ENCODE data around the gene TEX261.

TEX261 gene

GRCh38 chr2:70987386-70987785 lies 7.3 kb downstream of the TEX261 start:
- Histone ChIP-seq H3K9ac (ENCODE audit: low read length) (no peak overlapping the region), H3K9me3 (ENCODE audit: control insufficient read depth, insufficient read depth, low read depth, low read length) (no peaks in the 10 kb centered on the region), H3K4me3 (ENCODE audit: low read depth, low read length) (no peak overlapping the region), H3K4me1 (ENCODE audit: control insufficient read depth, insufficient read depth, low read length) (peaks cover 3% of the 10 kb centered on the region; the same call in 1 of the 2 replicates), H3K36me3 (ENCODE audit: control insufficient read depth, insufficient read depth, low read length) (peaks cover 51% of the 10 kb centered on the region), H3K27me3 (ENCODE audit: control insufficient read depth, insufficient read depth, low read length) (no peaks in the 10 kb centered on the region), H3K27ac (ENCODE audit: low read depth, low read length) (no peak overlapping the region)

GRCh38 chr2:70986499-70987189 lies 8.0 kb downstream of the TEX261 start:
- no peak overlapping the region for H3K4me3 ChIP-seq (ENCODE audit: low read depth, low read length)
- peaks cover 49% of the 10 kb centered on the region for H3K36me3 ChIP-seq (ENCODE audit: control insufficient read depth, insufficient read depth, low read length)
- H3K9ac ChIP-seq (ENCODE audit: low read length): no peak overlapping the region
- H3K27ac ChIP-seq (ENCODE audit: low read depth, low read length): no peak overlapping the region
- no peaks in the 10 kb centered on the region for H3K9me3 ChIP-seq (ENCODE audit: control insufficient read depth, insufficient read depth, low read depth, low read length)
- H3K27me3 ChIP-seq (ENCODE audit: control insufficient read depth, insufficient read depth, low read length): no peaks in the 10 kb centered on the region
- H3K4me1 ChIP-seq (ENCODE audit: control insufficient read depth, insufficient read depth, low read length): peaks cover 3% of the 10 kb centered on the region; the same call in 1 of the 2 replicates

- Histone ChIP-seq H3K27me3 (ENCODE audit: control insufficient read depth, insufficient read depth, low read length) (no peaks in the 10 kb centered on the region), H3K9me3 (ENCODE audit: control insufficient read depth, insufficient read depth, low read depth, low read length) (no peaks in the 10 kb centered on the region), H3K4me1 (ENCODE audit: control insufficient read depth, insufficient read depth, low read length) (peaks cover 3% of the 10 kb centered on the region; the same call in 1 of the 2 replicates), H3K4me3 (ENCODE audit: low read depth, low read length) (no peak overlapping the region), H3K27ac (ENCODE audit: low read depth, low read length) (no peak overlapping the region), H3K9ac (ENCODE audit: low read length) (no peak overlapping the region), H3K36me3 (ENCODE audit: control insufficient read depth, insufficient read depth, low read length) (peaks cover 43% of the 10 kb centered on the region)
Observed at GRCh38 chr2:70985956-70986355, 8.7 kb downstream of the TEX261 start.

- Histone ChIP-seq H3K36me3 (ENCODE audit: control insufficient read depth, insufficient read depth, low read length) (peaks cover 42% of the 10 kb centered on the region), H3K27ac (ENCODE audit: low read depth, low read length) (no peak overlapping the region), H3K4me3 (ENCODE audit: low read depth, low read length) (no peak overlapping the region), H3K4me1 (ENCODE audit: control insufficient read depth, insufficient read depth, low read length) (peaks cover 3% of the 10 kb centered on the region; the same call in 1 of the 2 replicates), H3K9me3 (ENCODE audit: control insufficient read depth, insufficient read depth, low read depth, low read length) (no peaks in the 10 kb centered on the region), H3K27me3 (ENCODE audit: control insufficient read depth, insufficient read depth, low read length) (no peaks in the 10 kb centered on the region), H3K9ac (ENCODE audit: low read length) (no peak overlapping the region)
Observed at GRCh38 chr2:70985283-70985688, 9.4 kb downstream of the TEX261 start.

- H3K9ac ChIP-seq (ENCODE audit: low read length): no peak overlapping the region
- peaks cover 3% of the 10 kb centered on the region; the same call in 1 of the 2 replicates for H3K4me1 ChIP-seq (ENCODE audit: control insufficient read depth, insufficient read depth, low read length)
- H3K27ac ChIP-seq (ENCODE audit: low read depth, low read length): no peak overlapping the region
- H3K27me3 ChIP-seq (ENCODE audit: control insufficient read depth, insufficient read depth, low read length): peaks cover 1% of the 10 kb centered on the region; the same call in 1 of the 2 replicates
- peaks cover 36% of the 10 kb centered on the region for H3K36me3 ChIP-seq (ENCODE audit: control insufficient read depth, insufficient read depth, low read length)
- H3K4me3 ChIP-seq (ENCODE audit: low read depth, low read length): peak overlapping the region; percentile 24; the same call in 1 of the 2 replicates
- no peaks in the 10 kb centered on the region for H3K9me3 ChIP-seq (ENCODE audit: control insufficient read depth, insufficient read depth, low read depth, low read length)
Observed at GRCh38 chr2:70984576-70985282, 9.9 kb downstream of the TEX261 start.

GRCh38 chr2:70984228-70984575 lies 10.5 kb downstream of the TEX261 start:
- peaks cover 6% of the 10 kb centered on the region for H3K27me3 ChIP-seq (ENCODE audit: control insufficient read depth, insufficient read depth, low read length)
- H3K27ac ChIP-seq (ENCODE audit: low read depth, low read length): no peak overlapping the region
- peaks cover 31% of the 10 kb centered on the region for H3K36me3 ChIP-seq (ENCODE audit: control insufficient read depth, insufficient read depth, low read length)
- no peak overlapping the region for H3K4me3 ChIP-seq (ENCODE audit: low read depth, low read length)
- peaks cover 3% of the 10 kb centered on the region; the same call in 1 of the 2 replicates for H3K4me1 ChIP-seq (ENCODE audit: control insufficient read depth, insufficient read depth, low read length)
- no peaks in the 10 kb centered on the region for H3K9me3 ChIP-seq (ENCODE audit: control insufficient read depth, insufficient read depth, low read depth, low read length)
- no peak overlapping the region for H3K9ac ChIP-seq (ENCODE audit: low read length)

- H3K9ac ChIP-seq (ENCODE audit: low read length): no peak overlapping the region
- H3K9me3 ChIP-seq (ENCODE audit: control insufficient read depth, insufficient read depth, low read depth, low read length): no peaks in the 10 kb centered on the region
- no peak overlapping the region for H3K4me3 ChIP-seq (ENCODE audit: low read depth, low read length)
- peaks cover 3% of the 10 kb centered on the region; the same call in 1 of the 2 replicates for H3K4me1 ChIP-seq (ENCODE audit: control insufficient read depth, insufficient read depth, low read length)
- peaks cover 12% of the 10 kb centered on the region for H3K27me3 ChIP-seq (ENCODE audit: control insufficient read depth, insufficient read depth, low read length)
- H3K36me3 ChIP-seq (ENCODE audit: control insufficient read depth, insufficient read depth, low read length): peaks cover 26% of the 10 kb centered on the region
- H3K27ac ChIP-seq (ENCODE audit: low read depth, low read length): no peak overlapping the region
Observed at GRCh38 chr2:70983506-70984227, 11.0 kb downstream of the TEX261 start.

- H3K4me1 ChIP-seq (ENCODE audit: control insufficient read depth, insufficient read depth, low read length): peaks cover 5% of the 10 kb centered on the region
- no peak overlapping the region for H3K9ac ChIP-seq (ENCODE audit: low read length)
- peaks cover 18% of the 10 kb centered on the region for H3K27me3 ChIP-seq (ENCODE audit: control insufficient read depth, insufficient read depth, low read length)
- H3K36me3 ChIP-seq (ENCODE audit: control insufficient read depth, insufficient read depth, low read length): peaks cover 20% of the 10 kb centered on the region
- no peak overlapping the region for H3K27ac ChIP-seq (ENCODE audit: low read depth, low read length)
- H3K9me3 ChIP-seq (ENCODE audit: control insufficient read depth, insufficient read depth, low read depth, low read length): no peaks in the 10 kb centered on the region
- H3K4me3 ChIP-seq (ENCODE audit: low read depth, low read length): no peak overlapping the region
Observed at GRCh38 chr2:70982971-70983370, 11.7 kb downstream of the TEX261 start.

GRCh38 chr2:70981866-70982810 lies 12.5 kb downstream of the TEX261 start:
- Histone ChIP-seq H3K4me1 (ENCODE audit: control insufficient read depth, insufficient read depth, low read length) (peaks cover 9% of the 10 kb centered on the region), H3K4me3 (ENCODE audit: low read depth, low read length) (no peak overlapping the region), H3K27ac (ENCODE audit: low read depth, low read length) (no peak overlapping the region), H3K9me3 (ENCODE audit: control insufficient read depth, insufficient read depth, low read depth, low read length) (no peaks in the 10 kb centered on the region), H3K36me3 (ENCODE audit: control insufficient read depth, insufficient read depth, low read length) (peaks cover 15% of the 10 kb centered on the region), H3K27me3 (ENCODE audit: control insufficient read depth, insufficient read depth, low read length) (peaks cover 21% of the 10 kb centered on the region), H3K9ac (ENCODE audit: low read length) (no peak overlapping the region)

GRCh38 chr2:70981421-70981820 lies 13.3 kb downstream of the TEX261 start:
- H3K36me3 ChIP-seq (ENCODE audit: control insufficient read depth, insufficient read depth, low read length): peaks cover 8% of the 10 kb centered on the region; the same call in 1 of the 2 replicates
- H3K4me3 ChIP-seq (ENCODE audit: low read depth, low read length): no peak overlapping the region
- H3K4me1 ChIP-seq (ENCODE audit: control insufficient read depth, insufficient read depth, low read length): peaks cover 12% of the 10 kb centered on the region
- no peak overlapping the region for H3K9ac ChIP-seq (ENCODE audit: low read length)
- no peak overlapping the region for H3K27ac ChIP-seq (ENCODE audit: low read depth, low read length)
- peaks cover 21% of the 10 kb centered on the region for H3K27me3 ChIP-seq (ENCODE audit: control insufficient read depth, insufficient read depth, low read length)
- H3K9me3 ChIP-seq (ENCODE audit: control insufficient read depth, insufficient read depth, low read depth, low read length): no peaks in the 10 kb centered on the region
